Epithelial cell of esophagus (primary cell): ENCODE data around the gene NCOA1.
"Not testable (repeated sequence)": the region's sequence is repeated elsewhere in the genome, so short reads cannot be mapped to it uniquely, and the experiment has no call there.

ENCODE experiments used
- DNase-seq: peaks from one replicate; pipeline ENCODE4 v3.0.0; 2010; ENCODE audit warnings: low read depth
- H3K4me3 ChIP-seq: 2 replicates; pipeline ENCODE4 v1.5.1; 2011; ENCODE audit warnings: mild to moderate bottlenecking, low read length, control low read depth
- CTCF ChIP-seq: IDR thresholded peaks from 2 replicates; pipeline ENCODE4 v1.5.1; 2011; ENCODE audit warnings: low read depth, mild to moderate bottlenecking, low read length, control low read depth, inconsistent platforms; ENCODE audit not compliant: insufficient read depth; ENCODE audit errors: missing control alignments

The NCOA1 gene

GRCh38 chr2:24466871-24467870 lies 23.9 kb upstream of the NCOA1 start:
- no peak overlapping the region for H3K4me3 ChIP-seq
- no peak for TF ChIP-seq CTCF
- peak; percentile 63 for DNase-seq

- H3K4me3 ChIP-seq, DNase-seq: not testable (repeated sequence)
Observed at GRCh38 chr2:24468453-24468852, 22.6 kb upstream of the NCOA1 start.

- H3K4me3 ChIP-seq = no peak overlapping the region
- no peak for TF ChIP-seq CTCF
- no peak for DNase-seq
Observed at GRCh38 chr2:24469148-24469650, 21.9 kb upstream of the NCOA1 start.

- no peak for TF ChIP-seq CTCF
- DNase-seq = no peak
- H3K4me3 ChIP-seq = no peak overlapping the region
Observed at GRCh38 chr2:24471662-24472061, 19.4 kb upstream of the NCOA1 start.

- H3K4me3 ChIP-seq = no peak overlapping the region
- no peak for DNase-seq
- no peak for TF ChIP-seq CTCF
Observed at GRCh38 chr2:24472416-24472815, 18.6 kb upstream of the NCOA1 start.

GRCh38 chr2:24473626-24474025 lies 17.4 kb upstream of the NCOA1 start:
- no peak for DNase-seq
- no peak for TF ChIP-seq CTCF
- no peak overlapping the region for H3K4me3 ChIP-seq

- no peak overlapping the region for H3K4me3 ChIP-seq
- peak; percentile 36 for DNase-seq
- TF ChIP-seq CTCF = no peak
Observed at GRCh38 chr2:24474053-24474452, 17.0 kb upstream of the NCOA1 start.
